ENCODE results near the gene EFHD2. TPM values are rescaled to one million over a fixed set of nuclear protein-coding genes. Genes with fewer than 3 reads are reported as not detected.

Gene EFHD2
- total RNA-seq, 1 donor from 2014 or later = 26.0 TPM

DNA sequence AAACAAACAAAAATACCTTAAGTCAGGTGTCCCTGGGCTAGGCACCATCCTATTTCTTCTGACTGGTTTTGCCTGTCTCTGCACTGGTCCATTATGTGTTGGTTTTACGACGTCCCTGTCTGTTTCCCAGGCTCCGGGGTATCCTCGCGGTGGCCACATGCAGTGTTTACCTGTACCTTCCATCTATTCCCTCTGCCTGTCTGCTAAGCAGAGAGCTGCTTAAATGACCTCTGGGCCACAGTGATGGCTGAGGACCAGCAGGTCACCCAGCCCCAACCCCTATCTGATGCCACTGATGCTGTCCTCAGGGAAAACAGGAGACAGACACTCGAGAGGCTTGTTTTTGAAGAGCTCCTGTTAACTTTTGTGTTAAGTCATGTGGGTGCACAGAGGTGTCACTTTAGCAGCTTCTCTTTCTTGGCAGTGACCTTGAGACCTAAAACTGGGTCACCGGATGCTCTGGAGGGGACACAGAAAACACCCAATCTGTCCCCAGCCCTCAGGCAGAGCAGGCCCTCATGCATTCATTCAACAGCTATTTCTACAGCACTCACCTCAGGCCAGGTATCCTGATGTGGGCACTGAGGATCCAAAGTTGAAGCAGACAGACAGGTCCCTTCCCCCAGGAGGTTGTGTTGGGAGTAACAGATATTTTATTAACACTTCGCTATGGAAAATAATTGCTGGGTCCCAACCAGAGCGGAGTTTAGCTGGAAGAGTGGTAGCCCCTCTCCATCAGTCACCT is 4.4 kb upstream of the EFHD2 start:
- H3K36me3 ChIP-seq (ENCODE audit: insufficient read depth, low read length) = no peaks in the 10 kb centered on the region
- no peak overlapping the region for H3K4me3 Mint-ChIP-seq (ENCODE audit: unreplicated experiment)
- H3K9me3 ChIP-seq (ENCODE audit: insufficient read depth, low read depth, low read length) = no peaks in the 10 kb centered on the region
- TF ChIP-seq, protein P1, sequence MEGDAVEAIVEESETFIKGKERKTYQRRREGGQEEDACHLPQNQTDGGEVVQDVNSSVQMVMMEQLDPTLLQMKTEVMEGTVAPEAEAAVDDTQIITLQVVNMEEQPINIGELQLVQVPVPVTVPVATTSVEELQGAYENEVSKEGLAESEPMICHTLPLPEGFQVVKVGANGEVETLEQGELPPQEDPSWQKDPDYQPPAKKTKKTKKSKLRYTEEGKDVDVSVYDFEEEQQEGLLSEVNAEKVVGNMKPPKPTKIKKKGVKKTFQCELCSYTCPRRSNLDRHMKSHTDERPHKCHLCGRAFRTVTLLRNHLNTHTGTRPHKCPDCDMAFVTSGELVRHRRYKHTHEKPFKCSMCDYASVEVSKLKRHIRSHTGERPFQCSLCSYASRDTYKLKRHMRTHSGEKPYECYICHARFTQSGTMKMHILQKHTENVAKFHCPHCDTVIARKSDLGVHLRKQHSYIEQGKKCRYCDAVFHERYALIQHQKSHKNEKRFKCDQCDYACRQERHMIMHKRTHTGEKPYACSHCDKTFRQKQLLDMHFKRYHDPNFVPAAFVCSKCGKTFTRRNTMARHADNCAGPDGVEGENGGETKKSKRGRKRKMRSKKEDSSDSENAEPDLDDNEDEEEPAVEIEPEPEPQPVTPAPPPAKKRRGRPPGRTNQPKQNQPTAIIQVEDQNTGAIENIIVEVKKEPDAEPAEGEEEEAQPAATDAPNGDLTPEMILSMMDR (IDR thresholded peaks at IDR 0.05; ENCODE audit: insufficient read depth, low read depth, low read length) = no peak
- no peak for TF ChIP-seq EZH2 (IDR thresholded peaks at IDR 0.05; ENCODE audit: insufficient read depth, low read length)
- no peak overlapping the region for H3K4me2 ChIP-seq (ENCODE audit: low read length)
- H3K9ac ChIP-seq (ENCODE audit: low read length) = no peak overlapping the region
- no peak overlapping the region for H3K4me3 ChIP-seq (ENCODE audit: insufficient read depth, low read depth, low read length)
- H4K20me1 ChIP-seq (ENCODE audit: insufficient read depth, low read length) = no peaks in the 10 kb centered on the region
- no peak overlapping the region for H3K27ac Mint-ChIP-seq (ENCODE audit: unreplicated experiment)
- H3K4me1 ChIP-seq (ENCODE audit: insufficient read depth, low read length) = peaks cover 22% of the 10 kb centered on the region
- peaks cover 1% of the 10 kb centered on the region for H3K79me2 ChIP-seq (ENCODE audit: insufficient read depth, low read length)
- H3K9me3 Mint-ChIP-seq (ENCODE audit: unreplicated experiment) = peaks cover 4% of the 10 kb centered on the region
- FAIRE-seq (no peak), DNase-seq (ENCODE audit: low read depth) (no peak)
- peaks cover 8% of the 10 kb centered on the region for H3K4me1 Mint-ChIP-seq (ENCODE audit: low read depth, unreplicated experiment)
- H3K27me3 Mint-ChIP-seq (ENCODE audit: low read depth, unreplicated experiment) = peaks cover 24% of the 10 kb centered on the region
- no peaks in the 10 kb centered on the region for H3K36me3 Mint-ChIP-seq (ENCODE audit: low read depth, unreplicated experiment)
- no peak overlapping the region for H3K27ac ChIP-seq (ENCODE audit: low read depth, low read length)
- no peaks in the 10 kb centered on the region for H3K27me3 ChIP-seq (ENCODE audit: insufficient read depth, low read length)
- no peak overlapping the region for H2AFZ ChIP-seq (ENCODE audit: low read depth, low read length)

DNA sequence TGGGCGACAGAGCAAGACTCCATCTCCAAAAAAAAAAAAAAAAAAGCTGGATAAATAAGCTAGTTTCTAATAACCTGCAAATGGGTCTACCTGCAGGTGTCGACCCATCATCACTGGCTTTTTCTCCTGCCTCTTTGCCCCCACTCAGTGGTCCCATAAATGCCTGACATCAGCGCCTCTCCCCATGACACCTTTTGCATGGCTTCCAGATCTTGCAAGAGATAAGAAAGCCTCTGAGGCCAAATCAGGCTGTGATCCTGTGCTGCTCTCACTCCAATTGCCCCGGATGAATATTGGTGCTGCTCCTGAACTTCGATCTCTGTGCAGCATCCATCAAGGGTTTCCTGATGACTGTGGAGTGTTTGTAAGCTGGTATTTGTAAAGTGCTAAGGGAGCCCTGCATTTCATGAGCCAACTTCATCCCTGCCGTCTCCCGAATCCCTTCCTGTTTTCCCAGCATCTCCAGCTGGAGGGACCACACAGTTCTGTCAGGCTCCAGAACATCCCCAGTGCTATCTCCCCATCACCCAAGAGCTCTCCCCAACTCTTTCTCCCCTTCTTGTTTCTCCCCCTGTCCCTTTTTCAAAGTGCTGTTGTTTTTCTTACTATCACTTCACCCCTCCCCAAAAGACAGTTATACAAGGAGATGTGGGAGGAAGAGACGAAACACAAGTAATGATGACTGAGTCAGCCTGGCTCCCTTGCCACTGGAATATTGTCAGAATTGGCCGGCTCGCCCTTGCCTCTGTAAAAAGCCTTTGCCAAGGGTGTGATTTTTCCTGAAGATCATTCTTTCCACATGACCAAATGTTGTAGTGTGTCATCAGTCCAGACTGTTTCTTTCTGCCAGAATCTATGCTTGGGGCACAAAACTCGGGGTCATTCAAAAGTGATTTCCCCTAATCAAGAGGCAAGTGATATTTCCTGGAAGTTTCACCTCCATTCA is 2.8 kb upstream of the EFHD2 start:
- TF ChIP-seq, protein P1 (IDR thresholded peaks at IDR 0.05; ENCODE audit: insufficient read depth, low read depth, low read length) = no peak
- TF ChIP-seq EZH2 (IDR thresholded peaks at IDR 0.05; ENCODE audit: insufficient read depth, low read length) = no peak
- Histone ChIP-seq H3K4me2 (ENCODE audit: low read length) (peak overlapping the region; percentile 55), H3K27ac (ENCODE audit: low read depth, low read length) (peak overlapping the region; percentile 3), H3K79me2 (ENCODE audit: insufficient read depth, low read length) (peaks cover 17% of the 10 kb centered on the region), H3K27me3 (ENCODE audit: insufficient read depth, low read length) (no peaks in the 10 kb centered on the region), H3K4me3 (ENCODE audit: insufficient read depth, low read depth, low read length) (no peak overlapping the region), H3K9me3 (ENCODE audit: insufficient read depth, low read depth, low read length) (no peaks in the 10 kb centered on the region), H3K36me3 (ENCODE audit: insufficient read depth, low read length) (no peaks in the 10 kb centered on the region), H4K20me1 (ENCODE audit: insufficient read depth, low read length) (peaks cover 15% of the 10 kb centered on the region), H3K4me1 (ENCODE audit: insufficient read depth, low read length) (peaks cover 28% of the 10 kb centered on the region), H2AFZ (ENCODE audit: low read depth, low read length) (no peak overlapping the region), H3K9ac (ENCODE audit: low read length) (peak overlapping the region; percentile 26)
- Mint-ChIP-seq H3K4me3 (ENCODE audit: unreplicated experiment) (no peak overlapping the region), H3K4me1 (ENCODE audit: low read depth, unreplicated experiment) (peaks cover 9% of the 10 kb centered on the region), H3K9me3 (ENCODE audit: unreplicated experiment) (no peaks in the 10 kb centered on the region), H3K27me3 (ENCODE audit: low read depth, unreplicated experiment) (peaks cover 17% of the 10 kb centered on the region), H3K36me3 (ENCODE audit: low read depth, unreplicated experiment) (no peaks in the 10 kb centered on the region), H3K27ac (ENCODE audit: unreplicated experiment) (peak overlapping the region; percentile 41)
- FAIRE-seq (no peak), DNase-seq (ENCODE audit: low read depth) (peak; percentile 87)
